HEK293 (cell line): Measurements from ENCODE around the gene FOXP1.

Experiments
- CTCF ChIA-PET: fragments of 350-600 bp; formaldehyde crosslinking; extraction: SDS; loops from one replicate; lab custom pipeline; 2021; ENCODE audit warnings: antibody characterized with exemption; lab: Yijun Ruan, JAX
- POLR2A ChIA-PET: fragments of 300-600 bp; formaldehyde crosslinking; extraction: SDS; loops from one replicate; lab custom pipeline; 2020; ENCODE audit warnings: antibody characterized with exemption, inconsistent platforms; lab: Yijun Ruan, JAX
- H3K27ac ChIP-seq: fragments of 200-500 bp; sonication (Bioruptor generic); 2 replicates; pipeline ENCODE4 v1.5.1; 2014; ENCODE audit warnings: low read depth, low read length, control low read depth, inconsistent platforms; ENCODE audit errors: extremely low read depth
- H3K36me3 ChIP-seq, 2 experiments: fragments of 200-500 bp in 1 of 2; sonication (Bioruptor generic) in 1 of 2; 1 replicate in 1 of 2; 2 replicates in 1 of 2; pipeline ENCODE4 v1.5.1; 2014 to 2017; ENCODE audit warnings: inconsistent platforms in 2 of 2, low read length in 2 of 2; ENCODE audit not compliant: control insufficient read depth in 2 of 2, insufficient read depth in 1 of 2
- H3K4me1 ChIP-seq: fragments of 200-500 bp; sonication (Bioruptor generic); 2 replicates; pipeline ENCODE4 v1.5.1; 2014; ENCODE audit warnings: mild to moderate bottlenecking, low read length, inconsistent platforms; ENCODE audit not compliant: control insufficient read depth, insufficient read depth
- H3K4me3 ChIP-seq: 2 replicates; pipeline ENCODE4 v1.5.1; 2011; ENCODE audit warnings: low read depth, mild to moderate bottlenecking, control low read depth, low read length, moderate library complexity
- H3K9me3 ChIP-seq: fragments of 200-500 bp; sonication (Bioruptor generic); 2 replicates; pipeline ENCODE4 v1.5.1; 2014; ENCODE audit warnings: low read depth, low read length, inconsistent platforms; ENCODE audit not compliant: control insufficient read depth, insufficient read depth
- GLI2 ChIP-seq: fragments of 450-650 bp; formaldehyde crosslinking; IDR thresholded peaks from 2 replicates; pipeline ENCODE4; 2017; ENCODE audit warnings: missing biosample characterization, missing genetic modification characterization, low read depth, borderline replicate concordance
- HOXA7 ChIP-seq: sonication (generic); formaldehyde crosslinking; IDR thresholded peaks from 2 replicates; pipeline ENCODE4 v1.8.1; 2022; ENCODE audit warnings: missing genetic modification reagents, borderline replicate concordance
- HOXC10 ChIP-seq: sonication (generic); formaldehyde crosslinking; IDR thresholded peaks from 2 replicates; pipeline ENCODE4 v1.8.1; 2023; ENCODE audit warnings: mild to moderate bottlenecking, missing genetic modification reagents
- HOXD13 ChIP-seq: sonication (generic); formaldehyde crosslinking; IDR thresholded peaks from 2 replicates; pipeline ENCODE4 v1.8.0; 2022; ENCODE audit warnings: missing genetic modification reagents, borderline replicate concordance
- IKZF3 ChIP-seq: fragments of 450-650 bp; IDR thresholded peaks from 2 replicates; pipeline ENCODE4 v1.5.0; 2018; ENCODE audit warnings: missing biosample characterization, mild to moderate bottlenecking, missing genetic modification characterization, moderate library complexity
- INSM2 ChIP-seq: fragments of 450-650 bp; formaldehyde crosslinking; IDR thresholded peaks from 2 replicates; pipeline ENCODE4 v1.5.1; 2016; ENCODE audit warnings: missing biosample characterization, missing genetic modification characterization
- MZF1 ChIP-seq: fragments of 450-650 bp; formaldehyde crosslinking; IDR thresholded peaks from 2 replicates; pipeline ENCODE4 v1.5.1; 2017; ENCODE audit warnings: missing biosample characterization, missing genetic modification characterization, borderline replicate concordance
- OSR2 ChIP-seq: fragments of 450-650 bp; formaldehyde crosslinking; IDR thresholded peaks from 2 replicates; pipeline ENCODE4 v1.5.1; 2016; ENCODE audit warnings: missing biosample characterization, missing genetic modification characterization
- SP7 ChIP-seq: fragments of 450-650 bp; formaldehyde crosslinking; IDR thresholded peaks from 2 replicates; pipeline ENCODE4 v1.5.1; 2016; ENCODE audit warnings: missing biosample characterization, missing genetic modification characterization
- ZBTB20 ChIP-seq: fragments of 450-650 bp; formaldehyde crosslinking; IDR thresholded peaks from 2 replicates; pipeline ENCODE4 v1.5.1; 2016; ENCODE audit warnings: missing biosample characterization, missing genetic modification characterization
- ZBTB7A ChIP-seq: fragments of 450-650 bp; formaldehyde crosslinking; IDR thresholded peaks from 2 replicates; pipeline ENCODE4 v1.5.1; 2016; ENCODE audit warnings: low read depth, missing biosample characterization, missing genetic modification characterization
- ZNF121 ChIP-seq: fragments of 450-650 bp; formaldehyde crosslinking; IDR thresholded peaks from 2 replicates; pipeline ENCODE4 v1.5.1; 2016; ENCODE audit warnings: missing biosample characterization, missing genetic modification characterization
- ZNF138 ChIP-seq: fragments of 450-650 bp; formaldehyde crosslinking; IDR thresholded peaks from 2 replicates; pipeline ENCODE4 v1.5.1; 2016; ENCODE audit warnings: missing biosample characterization, missing genetic modification characterization, borderline replicate concordance
- ZNF354C ChIP-seq: fragments of 450-650 bp; formaldehyde crosslinking; IDR thresholded peaks from 2 replicates; pipeline ENCODE4 v1.5.1; 2016; ENCODE audit warnings: missing biosample characterization, missing genetic modification characterization, low read depth, borderline replicate concordance
- ZNF404 ChIP-seq: fragments of 450-650 bp; formaldehyde crosslinking; IDR thresholded peaks from 2 replicates; pipeline ENCODE4 v1.5.1; 2017; ENCODE audit warnings: missing biosample characterization, missing genetic modification characterization
- ZNF416 ChIP-seq: fragments of 450-650 bp; formaldehyde crosslinking; IDR thresholded peaks from 2 replicates; pipeline ENCODE4 v1.5.1; 2016; ENCODE audit warnings: missing biosample characterization, missing genetic modification characterization
- ZNF426 ChIP-seq: fragments of 450-650 bp; formaldehyde crosslinking; IDR thresholded peaks from 2 replicates; pipeline ENCODE4 v1.5.1; 2017; ENCODE audit warnings: missing biosample characterization, missing genetic modification characterization, mild to moderate bottlenecking, inconsistent platforms, moderate library complexity
- ZNF433 ChIP-seq: fragments of 450-650 bp; formaldehyde crosslinking; IDR thresholded peaks from 2 replicates; pipeline ENCODE4 v1.5.1; 2016; ENCODE audit warnings: missing biosample characterization, missing genetic modification characterization, low read depth
- ZNF473 ChIP-seq: fragments of 450-650 bp; formaldehyde crosslinking; IDR thresholded peaks from 2 replicates; pipeline ENCODE4 v1.5.1; 2017; ENCODE audit warnings: missing biosample characterization, missing genetic modification characterization
- ZNF521 ChIP-seq: fragments of 450-650 bp; formaldehyde crosslinking; IDR thresholded peaks from 2 replicates; pipeline ENCODE4 v1.5.1; 2017; ENCODE audit warnings: missing biosample characterization, mild to moderate bottlenecking, missing genetic modification characterization
- ZNF558 ChIP-seq: fragments of 450-650 bp; formaldehyde crosslinking; IDR thresholded peaks from 2 replicates; pipeline ENCODE4 v1.5.1; 2016; ENCODE audit warnings: missing biosample characterization, missing genetic modification characterization
- ZNF585B ChIP-seq: fragments of 450-650 bp; formaldehyde crosslinking; IDR thresholded peaks from 2 replicates; pipeline ENCODE4 v1.5.1; 2016; ENCODE audit warnings: missing biosample characterization, missing genetic modification characterization
- ZNF624 ChIP-seq: fragments of 450-650 bp; formaldehyde crosslinking; IDR thresholded peaks from 2 replicates; pipeline ENCODE4 v1.5.1; 2017; ENCODE audit warnings: missing biosample characterization, missing genetic modification characterization
- ZNF645 ChIP-seq: fragments of 450-650 bp; formaldehyde crosslinking; IDR thresholded peaks from 2 replicates; pipeline ENCODE4; 2016; ENCODE audit warnings: missing biosample characterization, missing genetic modification characterization
- ZSCAN16 ChIP-seq: fragments of 450-650 bp; formaldehyde crosslinking; IDR thresholded peaks from 2 replicates; pipeline ENCODE4 v1.5.1; 2016; ENCODE audit warnings: missing biosample characterization, missing genetic modification characterization

The FOXP1 gene

GRCh38 chr3:70952033-70952747 lies 631.3 kb downstream of the FOXP1 start:
- ChIA-PET CTCF (no interaction called here), POLR2A (interaction anchor here (0.6 kb wide), 1 partner anchor 293 kb away, joined by 5 read pairs; no protein-coding TSS in a partner anchor)
- Histone ChIP-seq H3K9me3 (no peaks in the 10 kb centered on the region), H3K27ac (no peak overlapping the region), H3K4me3 (no peak overlapping the region), H3K4me1 (peaks cover 3% of the 10 kb centered on the region; the same call in 1 of the 2 replicates), H3K36me3 (no peaks in the 10 kb centered on the region)
- no peak for TF ChIP-seq ZNF138 (tag by site-specific recombination)
- no peak for TF ChIP-seq ZNF521

GRCh38 chr3:70951316-70951715 lies 632.2 kb downstream of the FOXP1 start:
- Histone ChIP-seq H3K4me3 (no peak overlapping the region), H3K4me1 (no peaks in the 10 kb centered on the region), H3K27ac (no peak overlapping the region), H3K36me3 (no peaks in the 10 kb centered on the region), H3K9me3 (no peaks in the 10 kb centered on the region)
- CTCF ChIA-PET, result interaction anchor here (0.6 to 0.8 kb wide), 2 partner anchors 401 to 587 kb away, joined by 3 to 4 read pairs; no protein-coding TSS in a partner anchor
- POLR2A ChIA-PET, result interaction anchor here (0.6 kb wide), 1 partner anchor 294 kb away, joined by 5 read pairs; no protein-coding TSS in a partner anchor
- no peak for TF ChIP-seq ZNF416
- TF ChIP-seq GLI2 (tag by site-specific recombination), result no peak
- TF ChIP-seq ZNF138 (tag by site-specific recombination), result no peak
- no peak for TF ChIP-seq ZNF645
- no peak for TF ChIP-seq HOXC10 (CRISPR knock-in tag)

- TF ChIP-seq ZNF473 (tag by site-specific recombination), result no peak
- no peak for TF ChIP-seq HOXA7 (CRISPR knock-in tag)
- no peak for TF ChIP-seq ZNF433 (tag by site-specific recombination)
- no peak for TF ChIP-seq ZNF558 (tag by site-specific recombination)
- no peak for TF ChIP-seq ZNF404 (tag by site-specific recombination)
- no peak for TF ChIP-seq ZSCAN16 (tag by site-specific recombination)
- TF ChIP-seq ZNF426, result no peak
- Histone ChIP-seq H3K9me3 (no peaks in the 10 kb centered on the region), H3K4me3 (no peak overlapping the region), H3K36me3 (no peaks in the 10 kb centered on the region), H3K27ac (no peak overlapping the region), H3K4me1 (no peaks in the 10 kb centered on the region)
- POLR2A ChIA-PET, result no interaction called here
- CTCF ChIA-PET, result interaction anchor here (0.6 kb wide), 1 partner anchor 483 kb away, joined by 5 read pairs; no protein-coding TSS in a partner anchor
Observed at GRCh38 chr3:70947579-70947978, 635.9 kb downstream of the FOXP1 start.

GRCh38 chr3:70943886-70944285 lies 639.6 kb downstream of the FOXP1 start:
- no peak for TF ChIP-seq ZNF121 (tag by site-specific recombination)
- TF ChIP-seq ZBTB7A (tag by site-specific recombination), result no peak
- TF ChIP-seq HOXD13, result no peak
- no peak for TF ChIP-seq MZF1 (tag by site-specific recombination)
- no peak for TF ChIP-seq ZNF585B (tag by site-specific recombination)
- TF ChIP-seq INSM2 (tag by site-specific recombination), result no peak
- no peak for TF ChIP-seq ZNF354C (tag by site-specific recombination)
- no peak for TF ChIP-seq OSR2 (tag by site-specific recombination)
- TF ChIP-seq ZNF624, result no peak
- TF ChIP-seq ZBTB20, result no peak
- no peak for TF ChIP-seq IKZF3
- no peak for TF ChIP-seq SP7 (tag by site-specific recombination)
- Histone ChIP-seq H3K4me3 (no peak overlapping the region), H3K4me1 (no peaks in the 10 kb centered on the region), H3K36me3 (no peaks in the 10 kb centered on the region), H3K27ac (no peak overlapping the region), H3K9me3 (no peaks in the 10 kb centered on the region)
- CTCF ChIA-PET, result no interaction called here
- POLR2A ChIA-PET, result no interaction called here
